Measurements from ENCODE around the gene STIM2. TPM values are rescaled to one million over a fixed set of nuclear protein-coding genes. Genes with fewer than 3 reads are reported as not detected.

Gene STIM2
- total and polyA plus RNA-seq, 2 of the 4 experiments (the other 2 are of a cell fraction): 16.1 to 27.6 TPM

DNA sequence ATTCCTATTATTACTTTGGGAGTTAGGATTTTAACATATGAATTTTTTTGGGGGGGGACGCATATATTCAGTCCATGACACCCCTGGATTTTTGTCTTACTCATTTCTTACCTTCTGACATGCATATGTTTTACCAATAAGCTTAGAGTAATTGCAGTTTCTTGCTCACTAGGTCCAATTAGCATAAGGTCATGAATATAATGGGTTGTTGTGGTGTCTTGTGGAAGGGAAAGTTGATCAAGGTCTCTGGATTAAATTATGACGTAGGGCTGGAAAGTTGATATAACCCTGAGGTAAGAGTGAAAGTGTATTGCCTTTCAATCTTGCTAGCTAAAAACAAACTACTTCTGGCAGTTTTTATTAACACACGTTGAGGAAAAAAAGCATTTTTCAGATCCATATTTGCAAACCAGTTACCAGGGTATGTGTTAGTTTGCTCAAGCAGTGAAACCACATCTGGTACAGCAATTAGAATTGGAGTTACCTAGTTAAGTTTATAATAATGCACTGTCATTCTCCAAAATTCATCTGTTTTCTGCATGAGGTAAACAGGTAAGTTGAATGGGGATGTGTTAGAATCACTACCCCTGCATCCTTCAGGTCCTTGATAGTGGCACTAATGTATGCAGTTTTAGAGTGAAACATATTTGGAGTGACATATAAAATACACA lies 32.0 kb downstream of the STIM2 start:
- Histone ChIP-seq H2BK15ac (ENCODE audit: low read depth, low read length) (no peak overlapping the region), H3K27ac (ENCODE audit: insufficient read depth, low read length) (no peak overlapping the region), H3K9me1 (ENCODE audit: insufficient read depth, low read length) (0 out of 2 replicates have a peak, but pooled peaks cover 4% of the 10 kb centered on the region), H4K8ac (ENCODE audit: low read depth in 2 of 2, low read length in 2 of 2) (no peak overlapping the region), H4K20me1 (ENCODE audit: insufficient read depth, low read length) (no peaks in the 10 kb centered on the region; the same call in 1 of the 2 replicates), H2BK20ac (ENCODE audit: low read depth, low read length) (no peak overlapping the region), H3K18ac (ENCODE audit: low read depth, low read length) (no peak overlapping the region), H2AK5ac (ENCODE audit: low read depth, low read length) (no peak overlapping the region), H3K56ac (ENCODE audit: extremely low read depth, insufficient read depth, low read length) (no peak overlapping the region), H3K4me1 (ENCODE audit: control insufficient read depth, insufficient read depth, low read length) (peaks cover 3% of the 10 kb centered on the region), H3K14ac (replicated peaks; ENCODE audit: low read depth, low read length) (no peak overlapping the region), H3K79me1 (ENCODE audit: low read depth in 1 of 2, low read length in 2 of 2) (peaks cover 25 to 31% of the 10 kb centered on the region in 2 experiments), H2AK9ac (replicated peaks; ENCODE audit: low read depth, low read length, poor library complexity) (no peak overlapping the region), H3K36me3 (ENCODE audit: control insufficient read depth, insufficient read depth, low read length) (no peaks in the 10 kb centered on the region), H3K4ac (ENCODE audit: low read depth, low read length) (no peak overlapping the region), H3K23ac (ENCODE audit: low read depth, low read length) (no peak overlapping the region), H3K9ac (ENCODE audit: low read depth, low read length) (no peak overlapping the region), H2BK120ac (ENCODE audit: low read depth, low read length) (no peak overlapping the region), H3K9me3 (ENCODE audit: control insufficient read depth, insufficient read depth, low read length) (no peaks in the 10 kb centered on the region), H3K4me2 (ENCODE audit: low read depth, low read length) (no peak overlapping the region), H4K91ac (ENCODE audit: insufficient read depth, low read depth, low read length) (no peak overlapping the region), H2AFZ (replicated peaks; ENCODE audit: low read length, poor library complexity) (no peak overlapping the region), H2BK5ac (ENCODE audit: low read depth, low read length, poor library complexity, severe bottlenecking) (no peak overlapping the region), H3K27me3 (ENCODE audit: control insufficient read depth, insufficient read depth, low read length) (no peaks in the 10 kb centered on the region), H3K4me3 (ENCODE audit: insufficient read depth, low read depth, low read length) (no peak overlapping the region), H4K5ac (ENCODE audit: low read depth, low read length) (no peak overlapping the region)
- ChIA-PET POLR2A (ENCODE audit: unreplicated experiment) (no interaction called here), CTCF (interaction anchor here (0.7 kb wide), 1 partner anchor 560 kb away, joined by 3 read pairs; no protein-coding TSS in a partner anchor)
- intact Hi-C loops (cut with micrococcal nuclease) (no loop called here), in situ Hi-C loops (cut with MboI; ENCODE audit: low sequenced_read_pairs) (no loop called here), dilution Hi-C loops (cut with HindIII; ENCODE audit: low sequenced_read_pairs, unreplicated experiment) (no loop called here)
- BruUV-seq (replicated peaks): no TSS peak
- TF ChIP-seq MAFK (IDR thresholded peaks at IDR 0.05; ENCODE audit: low read depth, low read length): no peak
- TF ChIP-seq CHD1 (IDR thresholded peaks at IDR 0.05; ENCODE audit: low read depth, low read length): no peak
- TF ChIP-seq CEBPB (IDR thresholded peaks at IDR 0.05; ENCODE audit: low read depth, low read length): no peak
- no peak for TF ChIP-seq USF2 (IDR thresholded peaks at IDR 0.05; ENCODE audit: low read depth, low read length)
- TF ChIP-seq RFX5 (IDR thresholded peaks at IDR 0.05; ENCODE audit: low read depth, low read length): no peak
- TF ChIP-seq POLR2A (IDR thresholded peaks at IDR 0.05; ENCODE audit: low read depth, low read length): no peak
- no peak for TF ChIP-seq FOS (IDR thresholded peaks at IDR 0.05; ENCODE audit: low read depth, low read length)
- no peak for TF ChIP-seq RCOR1 (IDR thresholded peaks at IDR 0.05; ENCODE audit: insufficient replicate concordance, low read length)
- TF ChIP-seq BHLHE40 (IDR thresholded peaks at IDR 0.05; ENCODE audit: low read depth, low read length): no peak
- no peak for TF ChIP-seq RAD21 (IDR thresholded peaks at IDR 0.05; ENCODE audit: low read length)
- no peak for TF ChIP-seq SMC3 (IDR thresholded peaks at IDR 0.05; ENCODE audit: low read depth, low read length)
- TF ChIP-seq MAZ (IDR thresholded peaks at IDR 0.05; ENCODE audit: borderline replicate concordance, low read depth, low read length): no peak
- no peak for TF ChIP-seq CTCF (conservative IDR thresholded peaks at IDR 0.05; ENCODE audit: low read depth, low read length)
- TF ChIP-seq, protein P1, sequence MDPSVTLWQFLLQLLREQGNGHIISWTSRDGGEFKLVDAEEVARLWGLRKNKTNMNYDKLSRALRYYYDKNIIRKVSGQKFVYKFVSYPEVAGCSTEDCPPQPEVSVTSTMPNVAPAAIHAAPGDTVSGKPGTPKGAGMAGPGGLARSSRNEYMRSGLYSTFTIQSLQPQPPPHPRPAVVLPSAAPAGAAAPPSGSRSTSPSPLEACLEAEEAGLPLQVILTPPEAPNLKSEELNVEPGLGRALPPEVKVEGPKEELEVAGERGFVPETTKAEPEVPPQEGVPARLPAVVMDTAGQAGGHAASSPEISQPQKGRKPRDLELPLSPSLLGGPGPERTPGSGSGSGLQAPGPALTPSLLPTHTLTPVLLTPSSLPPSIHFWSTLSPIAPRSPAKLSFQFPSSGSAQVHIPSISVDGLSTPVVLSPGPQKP (IDR thresholded peaks at IDR 0.05; ENCODE audit: borderline replicate concordance, low read depth, low read length): no peak
- no peak for TF ChIP-seq NFE2L2 (IDR thresholded peaks at IDR 0.05; ENCODE audit: low read depth, low read length)
- ATAC-seq (ENCODE audit: low read depth) (no peak), DNase-seq (no peak)
- no CpG with 5 or more reads among the region's 3 CpGs for WGBS, 2 experiments (ENCODE audit: extremely low coverage in 2 of 2, insufficient read length in 1 of 2)
